Stimulated activated CD4-positive, alpha-beta T cell treated with anti-CD3 and anti-CD28 coated beads, Interleukin-2, amount 100 ng/mL, for 48 hours (primary cell): ENCODE measurements around the gene NOS1.
A peak's percentile ranks its signal among the peaks of the same experiment; 100 is the strongest.
"Not testable (repeated sequence)": the region's sequence is repeated elsewhere in the genome, so short reads cannot be mapped to it uniquely, and the experiment has no call there.

Experiments used
- DNase-seq, 2 donors: peaks; one replicate each; pipeline ENCODE4 v3.0.0-alpha.2; 2020

The NOS1 gene

GRCh38 chr12:117243488-117243887 is 117.9 kb downstream of the NOS1 start:
- DNase-seq = no peak

DNA sequence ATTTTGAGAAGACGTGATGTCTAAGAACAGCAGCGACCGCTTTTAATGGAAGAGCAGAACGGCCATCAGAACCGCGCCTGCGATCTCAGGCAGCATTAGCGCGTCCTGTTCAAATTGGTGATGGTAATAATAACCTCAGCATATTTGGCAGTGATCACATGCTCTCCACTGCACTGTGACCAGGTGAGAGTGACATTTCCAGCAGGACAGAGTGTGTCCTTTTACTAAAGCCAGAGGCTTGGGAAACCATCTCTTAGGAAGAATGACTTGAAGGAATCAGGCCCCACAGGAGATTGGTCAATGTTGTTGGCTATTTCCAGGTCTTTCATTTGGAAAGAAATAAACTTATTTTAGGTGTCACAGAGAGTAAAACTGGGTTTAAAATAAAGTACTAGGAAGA is 119.7 kb downstream of the NOS1 start:
- no peak for DNase-seq

DNA sequence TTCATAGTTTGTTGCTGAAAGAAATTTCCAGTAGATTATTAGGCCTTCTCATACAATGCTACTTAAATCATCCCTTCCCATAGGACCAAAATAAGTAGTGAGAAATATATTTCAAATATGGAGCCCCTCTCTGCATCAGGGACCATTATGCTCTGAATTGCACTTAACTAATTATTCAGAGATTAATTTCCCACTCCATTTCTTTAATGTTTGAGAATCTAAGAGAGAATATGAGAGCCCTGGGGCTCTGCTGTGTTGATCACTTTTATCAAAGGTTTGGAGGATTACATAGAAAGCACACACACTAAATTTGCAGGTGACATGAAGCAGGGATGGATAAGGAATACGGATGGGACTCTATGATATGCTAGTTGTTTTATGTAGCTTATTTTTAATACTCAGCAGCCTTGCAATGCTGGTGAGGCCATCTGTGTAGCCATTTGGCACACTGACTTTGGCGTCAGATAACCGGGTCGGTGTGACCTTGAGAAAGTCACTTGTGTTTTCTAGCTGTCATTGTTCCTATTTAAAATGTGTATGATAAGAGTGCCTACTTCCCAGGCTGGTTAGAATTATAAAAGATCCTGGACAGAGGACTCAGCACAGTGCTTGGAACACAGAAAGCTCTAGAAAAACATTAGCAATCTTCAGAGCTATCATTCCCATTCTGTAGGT is 121.2 kb downstream of the NOS1 start:
- DNase-seq = no peak

- DNase-seq = peak; percentile 82 to 88
These were observed 124.9 kb downstream of the NOS1 start for GRCh38 chr12:117236456-117237001.

- no peak for DNase-seq
These were observed 126.2 kb downstream of the NOS1 start for GRCh38 chr12:117235261-117235660.

DNA sequence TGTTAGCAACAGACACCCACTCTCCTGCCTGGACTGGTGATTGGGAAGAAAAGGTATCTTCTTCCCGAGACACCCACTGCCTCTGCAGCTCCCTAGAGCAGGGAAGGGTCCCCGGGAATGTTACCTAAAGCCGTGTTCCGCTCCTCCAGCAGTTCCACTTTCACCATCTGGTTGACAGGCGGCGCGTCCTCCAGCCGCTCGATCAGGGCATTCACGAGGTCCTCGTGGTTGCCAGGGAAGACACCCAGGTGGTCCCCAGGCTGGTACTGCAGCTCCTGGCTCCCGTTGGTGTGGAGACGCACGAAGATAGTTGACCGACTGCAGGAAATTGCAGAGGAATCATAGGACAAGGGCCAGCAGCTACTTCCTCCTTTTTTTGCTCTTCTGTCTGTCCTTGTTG is 127.0 kb downstream of the NOS1 start:
- no peak for DNase-seq

DNA sequence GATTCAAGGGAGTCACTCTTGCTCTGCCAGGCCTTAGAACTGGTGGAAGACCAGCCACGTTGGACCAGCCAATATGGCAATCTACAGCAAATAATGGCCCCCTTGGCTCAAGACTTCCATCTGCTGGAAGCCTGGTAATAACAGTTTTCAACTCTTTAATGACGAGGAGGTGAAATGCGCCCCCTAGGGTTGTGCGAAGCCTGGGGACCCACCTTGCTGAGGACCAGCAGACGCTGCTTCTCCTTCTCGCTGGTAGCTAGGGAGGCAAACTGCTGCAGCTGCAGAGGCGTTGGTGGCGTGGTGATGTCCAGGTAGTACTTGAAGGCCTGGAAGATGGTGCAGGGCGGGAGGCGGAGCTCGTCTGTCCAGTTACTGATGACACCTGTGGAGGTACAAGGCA is 129.7 kb downstream of the NOS1 start:
- no peak for DNase-seq

- DNase-seq = no peak
These were observed 133.2 kb downstream of the NOS1 start for GRCh38 chr12:117228239-117228638.

DNA sequence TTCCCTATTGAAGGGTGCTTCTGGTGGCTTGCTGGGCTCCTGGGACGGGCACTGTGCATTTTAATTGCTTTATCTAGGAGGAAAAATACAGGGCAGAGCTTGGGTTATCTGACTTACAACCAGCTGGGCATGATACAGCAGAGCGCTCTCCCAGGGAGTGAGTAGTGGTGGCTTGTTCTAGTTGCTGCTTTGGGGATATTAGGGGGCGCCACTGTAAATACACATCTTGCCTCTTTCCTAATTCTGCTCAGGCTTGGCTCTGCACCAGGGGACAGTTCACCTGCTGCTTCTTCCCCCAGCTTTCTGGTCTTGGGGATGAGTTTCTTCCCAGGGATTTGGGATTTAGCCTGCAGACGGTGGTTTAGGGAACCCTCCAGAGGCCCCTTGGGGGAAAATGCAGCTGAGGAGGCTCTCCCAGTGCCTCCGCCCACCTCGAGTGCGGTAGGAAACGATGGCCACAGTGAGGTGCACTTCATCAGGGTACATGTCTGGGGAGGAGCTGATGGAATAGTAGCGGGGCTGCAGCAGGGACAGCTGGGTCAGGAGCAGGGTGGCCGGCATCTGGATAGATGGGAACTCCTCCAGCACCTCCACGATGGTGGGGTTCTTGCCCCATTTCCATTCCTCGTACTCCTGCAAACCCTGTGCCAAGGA is 134.3 kb downstream of the NOS1 start:
- DNase-seq = no peak

GRCh38 chr12:117226505-117226904 is 134.9 kb downstream of the NOS1 start:
- no peak for DNase-seq

GRCh38 chr12:117225179-117225578 is 136.2 kb downstream of the NOS1 start:
- DNase-seq = no peak

GRCh38 chr12:117220947-117221346 is 140.5 kb downstream of the NOS1 start:
- not testable (repeated sequence) for DNase-seq

DNA sequence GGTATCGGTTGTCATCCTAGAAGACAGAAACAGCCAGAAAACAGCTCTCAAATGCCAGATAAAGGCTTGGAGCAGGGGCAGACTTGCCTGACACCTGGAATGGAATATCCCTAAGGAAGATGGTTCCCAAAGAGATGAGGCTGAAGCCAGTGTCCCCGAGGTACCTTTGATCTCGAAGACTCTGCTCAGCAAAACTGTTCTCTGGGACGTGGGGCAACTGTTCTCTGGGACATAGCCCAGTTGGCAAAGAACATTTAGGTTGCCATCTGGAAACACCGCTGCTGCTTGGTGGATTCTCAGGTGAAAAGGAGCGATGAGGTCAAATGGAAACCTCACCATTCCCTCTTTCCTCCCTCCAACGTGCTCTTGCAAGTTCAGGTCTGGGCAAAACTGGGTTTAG is 143.3 kb downstream of the NOS1 start:
- DNase-seq = no peak

GRCh38 chr12:117216686-117217085 is 144.7 kb downstream of the NOS1 start:
- no peak for DNase-seq

GRCh38 chr12:117214797-117215196 is 146.6 kb downstream of the NOS1 start:
- no peak for DNase-seq

GRCh38 chr12:117213295-117213808 is 148.1 kb downstream of the NOS1 start:
- DNase-seq = no peak

DNA sequence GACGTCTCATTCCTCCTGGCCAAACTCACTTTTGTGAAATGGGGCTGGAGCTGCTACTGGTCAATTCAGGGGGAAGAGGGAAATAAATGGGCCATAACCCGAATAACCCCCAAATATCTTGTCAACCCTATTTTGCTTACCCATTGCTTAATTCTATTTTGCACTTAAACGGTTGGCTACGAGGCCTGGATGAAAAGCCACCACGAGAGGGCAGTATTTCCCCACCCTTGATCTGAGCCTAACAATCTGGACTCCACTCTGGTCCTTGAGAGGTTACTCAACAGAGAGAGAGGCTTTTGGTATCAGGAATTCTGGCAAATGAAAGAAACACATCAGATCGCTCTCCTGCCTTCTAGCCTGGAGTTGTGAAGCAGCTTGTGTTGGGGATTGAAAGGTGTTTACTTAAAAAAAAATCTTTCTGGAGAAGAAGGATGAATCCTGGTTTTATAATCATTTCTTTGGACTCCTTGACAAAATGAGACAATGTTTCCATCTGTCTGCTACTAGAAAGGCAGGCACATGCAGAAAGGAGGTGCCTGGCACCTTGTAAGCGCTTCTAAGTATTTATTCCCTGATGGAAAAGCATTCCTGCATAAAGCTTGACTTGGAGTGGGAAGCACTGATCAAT is 148.7 kb downstream of the NOS1 start:
- peak; percentile 65 to 68 for DNase-seq

GRCh38 chr12:117210266-117210918 is 151.0 kb downstream of the NOS1 start:
- DNase-seq = no peak

- no peak for DNase-seq
These were observed 151.8 kb downstream of the NOS1 start for GRCh38 chr12:117209626-117210025.

DNA sequence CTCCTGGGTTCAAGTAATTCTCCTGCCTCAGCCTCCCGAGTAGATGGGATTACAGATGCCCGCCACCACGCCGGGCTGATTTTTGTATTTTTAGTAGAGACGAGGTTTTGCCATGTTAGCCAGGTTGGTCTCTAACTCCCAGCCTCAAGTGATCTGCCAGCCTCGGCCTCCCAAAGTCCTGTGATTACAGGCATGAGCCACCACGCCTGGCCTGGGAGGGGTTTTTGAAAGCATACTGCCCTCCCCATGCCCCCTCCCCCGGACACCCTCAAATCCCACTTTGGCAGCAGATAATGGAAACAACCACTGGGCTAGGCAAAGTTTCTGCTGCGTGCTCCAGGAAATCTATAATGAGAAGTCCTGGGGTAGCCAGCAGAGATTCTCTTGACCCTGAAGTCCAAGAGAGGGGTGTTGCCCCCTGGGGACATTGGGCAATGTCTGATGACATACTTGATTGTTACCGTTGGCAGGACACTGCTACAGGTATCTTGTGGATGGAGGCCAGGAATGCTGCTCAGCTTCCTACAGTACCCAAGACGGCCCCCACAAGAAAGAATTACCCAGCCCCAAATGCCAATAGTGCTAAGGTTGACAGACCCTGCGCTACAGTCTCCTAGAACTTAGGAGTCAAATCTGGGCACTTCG is 152.5 kb downstream of the NOS1 start:
- no peak for DNase-seq

- DNase-seq = no peak
These were observed 153.2 kb downstream of the NOS1 start for GRCh38 chr12:117208206-117208605.

DNA sequence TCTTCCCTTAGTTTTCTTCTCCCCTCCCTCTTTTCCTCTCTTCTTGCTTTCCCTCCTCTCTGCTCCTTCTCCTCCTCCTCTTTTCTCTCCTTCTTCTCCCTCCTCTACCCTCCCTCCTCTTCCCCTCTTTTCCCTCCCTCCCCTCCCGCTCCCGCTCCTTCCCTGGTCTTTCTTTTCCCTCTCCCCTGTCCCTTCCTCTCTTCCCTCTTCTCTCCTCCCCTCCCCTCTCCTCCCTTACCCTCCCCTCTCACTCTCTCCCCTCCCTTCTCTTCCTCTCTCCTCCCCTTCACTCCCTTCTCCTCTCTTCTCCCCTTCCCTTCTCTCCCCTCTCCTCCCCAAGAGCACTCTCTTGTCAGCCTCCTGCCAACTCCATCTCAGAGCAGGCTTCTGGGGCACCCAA is 153.8 kb downstream of the NOS1 start:
- no peak for DNase-seq

DNA sequence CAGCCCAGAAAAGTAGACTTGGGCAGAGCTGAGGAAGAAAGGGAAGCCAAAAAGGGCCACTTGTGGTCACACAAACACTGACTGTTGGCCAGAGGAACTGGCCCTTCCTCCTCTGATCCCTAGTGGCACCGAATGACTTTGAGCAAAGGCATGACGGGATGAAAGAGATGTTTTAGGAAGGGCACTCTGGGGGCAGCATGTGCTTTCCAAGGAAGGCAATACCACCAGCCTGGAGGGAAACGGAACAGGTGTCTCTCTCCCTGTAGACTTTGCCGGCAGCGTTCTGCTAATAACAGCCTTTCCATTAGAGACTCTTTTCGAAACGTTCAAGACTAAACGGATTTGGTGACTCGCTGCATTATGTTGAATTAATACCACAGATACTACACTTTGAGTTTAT is 158.9 kb downstream of the NOS1 start:
- DNase-seq = no peak
